ENCODE results near the gene RELL2. TPM values are rescaled to one million over a fixed set of nuclear protein-coding genes. Genes with fewer than 3 reads are reported as not detected.

RELL2 gene
- total and polyA plus RNA-seq, 2 experiments from 2014 or later: 2.1 to 2.8 TPM

DNA sequence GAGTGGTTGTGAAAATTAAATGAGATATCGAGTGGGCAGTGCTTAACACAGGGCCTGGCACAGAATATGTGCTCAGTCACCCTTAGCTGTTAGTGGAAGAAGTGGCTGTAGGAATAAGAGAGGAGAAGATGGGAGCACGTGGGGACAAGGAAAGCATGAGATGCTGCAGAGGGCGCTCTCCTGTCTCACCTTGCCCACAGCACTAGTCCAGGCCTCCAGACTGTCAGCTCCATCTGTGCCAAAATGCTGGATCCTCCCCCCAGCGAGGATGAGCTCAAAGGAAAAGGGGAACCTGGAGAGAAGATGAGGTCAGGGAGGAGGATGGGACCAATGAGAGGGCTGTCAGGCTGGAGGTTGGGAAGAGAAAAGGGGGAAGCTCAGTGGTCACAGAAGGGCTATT is 32.7 kb downstream of the RELL2 start:
- WGBS, 2 experiments (ENCODE audit: low coverage in 1 of 2, low lambda C conversion rate in 2 of 2, missing lambda C conversion rate in 2 of 2): 63 to 71% methylated on average over 4 of the region's 4 CpGs

DNA sequence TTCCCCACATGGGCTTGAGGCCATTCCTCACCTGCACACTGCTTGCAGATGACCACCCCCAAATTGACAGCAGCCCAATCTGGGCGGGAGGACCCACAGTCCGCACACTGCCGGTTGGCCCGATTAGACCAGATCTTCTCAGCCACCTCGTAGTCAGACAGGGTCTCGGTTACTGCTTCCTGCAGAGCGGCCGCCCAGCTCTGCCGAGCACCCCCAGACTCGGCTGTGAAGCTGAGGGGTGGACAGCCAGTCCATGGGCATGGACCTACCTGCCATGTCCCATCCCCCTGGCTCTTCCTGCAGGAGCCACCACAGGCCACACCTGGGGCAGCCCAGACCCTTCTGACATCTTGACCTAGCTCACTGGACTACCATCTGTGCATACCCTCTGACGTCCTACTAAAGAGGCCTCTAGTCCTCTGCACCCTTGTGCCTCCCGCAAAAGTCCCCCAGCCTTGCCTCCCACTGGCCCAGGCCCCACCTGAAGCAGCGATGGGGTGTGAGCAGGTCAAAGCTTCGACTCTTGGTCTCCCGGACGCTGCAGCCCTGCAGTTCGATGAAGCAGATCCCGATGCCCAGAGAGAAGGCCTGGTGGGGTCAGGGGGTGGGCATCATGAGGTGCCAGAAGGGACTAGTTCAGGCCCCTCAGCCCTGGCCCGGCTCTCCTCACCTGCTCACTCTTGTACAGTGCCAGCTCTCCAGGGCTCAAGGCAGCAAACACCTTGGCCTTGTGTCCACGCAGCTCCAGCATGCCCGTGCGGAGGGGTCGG is 35.5 kb downstream of the RELL2 start:
- TF ChIP-seq EZH2 (IDR thresholded peaks at IDR 0.05; ENCODE audit: insufficient read depth, poor library complexity, severe bottlenecking) (no peak), EZH2phosphoT487 (IDR thresholded peaks at IDR 0.05; ENCODE audit: insufficient read depth, low read depth) (no peak)
- no peak overlapping the region for H3K27ac ChIP-seq
- no peak overlapping the region for H2AFZ ChIP-seq
- no peaks in the 10 kb centered on the region for H3K27me3 ChIP-seq (replicated peaks; ENCODE audit: insufficient read depth)
- peaks cover 13% of the 10 kb centered on the region; the same call in 1 of the 2 replicates for H3K4me1 ChIP-seq (ENCODE audit: insufficient read depth)
- in situ Hi-C loops (cut with MboI): no loop called here
- no peak overlapping the region for H3K4me2 ChIP-seq (ENCODE audit: unreplicated experiment)
- 0 out of 2 replicates have a peak, but pooled peaks cover 6% of the 10 kb centered on the region for H3F3A ChIP-seq (ENCODE audit: insufficient read depth)
- no peaks in the 10 kb centered on the region for H3K9me3 ChIP-seq (ENCODE audit: low read depth)
- H4K20me1 ChIP-seq (ENCODE audit: insufficient read depth): no peaks in the 10 kb centered on the region
- no peak overlapping the region for H3K9ac ChIP-seq
- no peak for DNase-seq
- H3K36me3 ChIP-seq (ENCODE audit: low read depth): no peaks in the 10 kb centered on the region
- H3K4me3 ChIP-seq: no peak overlapping the region
- H3K9me2 ChIP-seq (ENCODE audit: insufficient read depth): no peaks in the 10 kb centered on the region
- no peaks in the 10 kb centered on the region for H3K79me2 ChIP-seq (ENCODE audit: insufficient read depth)
- WGBS, 2 experiments (ENCODE audit: low coverage in 1 of 2, low lambda C conversion rate in 2 of 2, missing lambda C conversion rate in 2 of 2): 91 to 92% methylated on average over 22 to 23 of the region's 23 CpGs

More for the DNA sequence above, 32.7 kb downstream of the RELL2 start:
- Histone ChIP-seq H3K36me3 (ENCODE audit: low read depth) (no peaks in the 10 kb centered on the region), H3K27ac (peak overlapping the region; percentile 28), H3F3A (ENCODE audit: insufficient read depth) (peaks cover 10% of the 10 kb centered on the region; the same call in 1 of the 2 replicates), H3K4me2 (ENCODE audit: unreplicated experiment) (no peak overlapping the region), H3K4me1 (ENCODE audit: insufficient read depth) (peaks cover 13% of the 10 kb centered on the region; the same call in 1 of the 2 replicates), H3K79me2 (ENCODE audit: insufficient read depth) (no peaks in the 10 kb centered on the region), H3K27me3 (replicated peaks; ENCODE audit: insufficient read depth) (no peaks in the 10 kb centered on the region), H3K9me3 (ENCODE audit: low read depth) (no peaks in the 10 kb centered on the region), H3K9ac (peak overlapping the region; percentile 17; the same call in 1 of the 2 replicates), H4K20me1 (ENCODE audit: insufficient read depth) (no peaks in the 10 kb centered on the region), H2AFZ (no peak overlapping the region), H3K9me2 (ENCODE audit: insufficient read depth) (no peaks in the 10 kb centered on the region), H3K4me3 (no peak overlapping the region)
- in situ Hi-C loops (cut with MboI): no loop called here
- peak; percentile 23 for DNase-seq
- TF ChIP-seq EZH2 (IDR thresholded peaks at IDR 0.05; ENCODE audit: insufficient read depth, poor library complexity, severe bottlenecking): no peak
- TF ChIP-seq EZH2phosphoT487 (IDR thresholded peaks at IDR 0.05; ENCODE audit: insufficient read depth, low read depth): no peak

DNA sequence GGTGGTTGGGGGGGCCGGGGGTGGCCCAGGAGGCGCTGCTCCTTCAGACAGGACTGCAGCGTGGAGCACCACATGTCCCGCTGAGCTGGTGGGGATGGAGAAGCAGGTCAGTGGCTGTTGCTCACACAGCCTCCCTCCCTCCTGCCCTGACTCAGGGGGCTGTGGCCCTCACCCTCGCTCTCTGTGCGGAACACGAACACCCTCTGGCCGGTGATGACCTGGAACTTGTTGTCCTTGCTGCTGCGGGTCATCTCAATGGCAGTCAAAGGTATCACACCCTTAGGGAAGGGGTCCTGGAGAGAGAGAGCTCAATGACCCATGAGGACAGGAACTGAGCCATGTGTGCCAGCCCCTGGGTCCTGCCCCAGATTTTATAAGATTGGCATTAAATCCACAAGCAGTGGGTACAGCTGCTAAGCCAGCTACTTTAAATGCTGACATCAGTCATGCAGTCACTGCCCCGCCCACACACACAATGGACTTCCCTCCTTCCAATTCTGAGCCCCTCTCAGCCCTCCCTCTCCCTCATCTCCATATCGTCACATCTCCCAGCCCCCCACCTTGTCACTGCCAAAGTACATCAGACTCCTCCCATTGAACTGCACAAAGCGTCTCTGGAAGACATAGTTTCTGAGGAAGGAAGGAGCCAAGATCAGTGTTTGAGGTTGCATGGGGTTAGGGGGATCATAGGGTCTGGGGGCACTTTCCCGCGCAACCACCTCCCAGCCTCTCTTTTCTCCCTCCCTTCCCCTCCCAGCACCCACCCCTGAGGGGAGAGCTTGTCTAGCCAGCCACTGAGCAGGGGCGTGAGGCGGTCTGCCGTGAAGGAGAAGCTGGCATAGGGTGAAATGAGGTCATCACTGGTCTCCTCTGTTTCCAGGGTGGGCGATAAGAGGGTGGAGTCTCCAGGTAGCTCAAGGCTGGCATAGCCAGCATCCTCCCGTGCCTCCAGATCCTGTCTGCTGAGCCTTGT is 36.3 kb downstream of the RELL2 start:
- Histone ChIP-seq H4K20me1 (ENCODE audit: insufficient read depth) (no peaks in the 10 kb centered on the region), H3K4me3 (no peak overlapping the region), H3K4me2 (ENCODE audit: unreplicated experiment) (no peak overlapping the region), H3K27me3 (replicated peaks; ENCODE audit: insufficient read depth) (no peaks in the 10 kb centered on the region), H3K27ac (no peak overlapping the region), H3F3A (ENCODE audit: insufficient read depth) (0 out of 2 replicates have a peak, but pooled peaks cover 6% of the 10 kb centered on the region), H3K79me2 (ENCODE audit: insufficient read depth) (no peaks in the 10 kb centered on the region), H3K9ac (no peak overlapping the region), H3K9me3 (ENCODE audit: low read depth) (no peaks in the 10 kb centered on the region), H2AFZ (no peak overlapping the region), H3K36me3 (ENCODE audit: low read depth) (no peaks in the 10 kb centered on the region), H3K4me1 (ENCODE audit: insufficient read depth) (peaks cover 13% of the 10 kb centered on the region; the same call in 1 of the 2 replicates), H3K9me2 (ENCODE audit: insufficient read depth) (no peaks in the 10 kb centered on the region)
- in situ Hi-C loops (cut with MboI): no loop called here
- DNase-seq: no peak
- TF ChIP-seq EZH2phosphoT487 (IDR thresholded peaks at IDR 0.05; ENCODE audit: insufficient read depth, low read depth) (no peak), EZH2 (IDR thresholded peaks at IDR 0.05; ENCODE audit: insufficient read depth, poor library complexity, severe bottlenecking) (no peak)
- WGBS, 2 experiments (ENCODE audit: low coverage in 1 of 2, low lambda C conversion rate in 2 of 2, missing lambda C conversion rate in 2 of 2): 87 to 90% methylated on average over 12 to 19 of the region's 19 CpGs

DNA sequence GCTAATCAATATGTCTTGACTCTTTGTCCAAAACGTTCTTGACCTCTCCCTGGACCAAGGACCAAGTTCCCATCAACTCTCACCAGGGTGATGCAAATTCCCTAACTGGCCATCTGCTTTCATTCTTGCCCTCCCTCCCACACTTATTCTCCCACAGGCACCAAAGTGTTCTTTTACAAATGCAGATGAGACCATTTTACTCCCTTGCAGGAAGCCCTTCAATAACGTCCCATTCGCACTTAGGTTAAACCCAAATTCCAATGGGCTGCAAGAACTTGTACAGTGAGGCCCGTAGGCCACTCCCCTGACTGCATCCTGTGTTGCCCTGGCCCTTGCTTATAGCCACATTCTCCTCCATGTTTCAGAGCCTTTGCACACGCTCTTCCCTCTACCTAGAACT is 38.0 kb downstream of the RELL2 start:
- Histone ChIP-seq H3K4me3 (no peak overlapping the region), H3K4me2 (ENCODE audit: unreplicated experiment) (no peak overlapping the region), H2AFZ (no peak overlapping the region), H3K79me2 (ENCODE audit: insufficient read depth) (no peaks in the 10 kb centered on the region), H3K9me2 (ENCODE audit: insufficient read depth) (no peaks in the 10 kb centered on the region), H4K20me1 (ENCODE audit: insufficient read depth) (no peaks in the 10 kb centered on the region), H3K36me3 (ENCODE audit: low read depth) (no peaks in the 10 kb centered on the region), H3K4me1 (ENCODE audit: insufficient read depth) (no peaks in the 10 kb centered on the region; the same call in 1 of the 2 replicates), H3K9ac (no peak overlapping the region), H3K9me3 (ENCODE audit: low read depth) (no peaks in the 10 kb centered on the region), H3K27me3 (replicated peaks; ENCODE audit: insufficient read depth) (no peaks in the 10 kb centered on the region), H3F3A (ENCODE audit: insufficient read depth) (no peaks in the 10 kb centered on the region), H3K27ac (no peak overlapping the region)
- 53 to 56% methylated on average over 5 of the region's 5 CpGs for WGBS, 2 experiments (ENCODE audit: low coverage in 1 of 2, low lambda C conversion rate in 2 of 2, missing lambda C conversion rate in 2 of 2)
- no peak for DNase-seq
- TF ChIP-seq EZH2 (IDR thresholded peaks at IDR 0.05; ENCODE audit: insufficient read depth, poor library complexity, severe bottlenecking) (no peak), EZH2phosphoT487 (IDR thresholded peaks at IDR 0.05; ENCODE audit: insufficient read depth, low read depth) (no peak)
- in situ Hi-C loops (cut with MboI): loop anchor here (25.0 kb wide), 1 partner anchor 463 kb away; no protein-coding TSS in a partner anchor

Measured in GM23248 (cell line).